ENCODE results near the gene APLP2. TPM values are rescaled to one million over a fixed set of nuclear protein-coding genes. Genes with fewer than 3 reads are reported as not detected.

The APLP2 gene
- total RNA-seq, 1 experiment from 2014 or later: 210 TPM

DNA sequence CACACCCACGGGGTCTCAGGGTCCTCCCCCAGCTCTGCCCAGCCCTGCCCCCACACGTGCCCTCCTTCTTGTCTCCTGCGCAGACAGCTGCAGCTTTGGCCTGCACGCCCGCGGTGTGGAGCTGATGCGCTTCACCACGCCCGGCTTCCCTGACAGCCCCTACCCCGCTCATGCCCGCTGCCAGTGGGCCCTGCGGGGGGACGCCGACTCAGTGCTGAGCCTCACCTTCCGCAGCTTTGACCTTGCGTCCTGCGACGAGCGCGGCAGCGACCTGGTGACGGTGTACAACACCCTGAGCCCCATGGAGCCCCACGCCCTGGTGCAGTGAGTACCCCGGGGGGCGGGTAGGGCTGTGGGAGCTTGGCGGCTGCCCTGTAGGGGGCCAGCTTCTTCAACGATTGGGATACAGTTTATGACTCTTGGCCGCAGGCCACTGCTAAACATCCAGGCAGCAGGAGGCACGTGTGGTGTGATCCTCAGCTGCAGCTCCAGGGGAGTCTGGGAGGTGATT lies 120.7 kb downstream of the APLP2 start (continued):
- TF ChIP-seq, protein P1, sequence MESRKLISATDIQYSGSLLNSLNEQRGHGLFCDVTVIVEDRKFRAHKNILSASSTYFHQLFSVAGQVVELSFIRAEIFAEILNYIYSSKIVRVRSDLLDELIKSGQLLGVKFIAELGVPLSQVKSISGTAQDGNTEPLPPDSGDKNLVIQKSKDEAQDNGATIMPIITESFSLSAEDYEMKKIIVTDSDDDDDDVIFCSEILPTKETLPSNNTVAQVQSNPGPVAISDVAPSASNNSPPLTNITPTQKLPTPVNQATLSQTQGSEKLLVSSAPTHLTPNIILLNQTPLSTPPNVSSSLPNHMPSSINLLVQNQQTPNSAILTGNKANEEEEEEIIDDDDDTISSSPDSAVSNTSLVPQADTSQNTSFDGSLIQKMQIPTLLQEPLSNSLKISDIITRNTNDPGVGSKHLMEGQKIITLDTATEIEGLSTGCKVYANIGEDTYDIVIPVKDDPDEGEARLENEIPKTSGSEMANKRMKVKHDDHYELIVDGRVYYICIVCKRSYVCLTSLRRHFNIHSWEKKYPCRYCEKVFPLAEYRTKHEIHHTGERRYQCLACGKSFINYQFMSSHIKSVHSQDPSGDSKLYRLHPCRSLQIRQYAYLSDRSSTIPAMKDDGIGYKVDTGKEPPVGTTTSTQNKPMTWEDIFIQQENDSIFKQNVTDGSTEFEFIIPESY (IDR thresholded peaks at IDR 0.05; ENCODE audit: extremely low read depth, insufficient replicate concordance, low read length): no peak

DNA sequence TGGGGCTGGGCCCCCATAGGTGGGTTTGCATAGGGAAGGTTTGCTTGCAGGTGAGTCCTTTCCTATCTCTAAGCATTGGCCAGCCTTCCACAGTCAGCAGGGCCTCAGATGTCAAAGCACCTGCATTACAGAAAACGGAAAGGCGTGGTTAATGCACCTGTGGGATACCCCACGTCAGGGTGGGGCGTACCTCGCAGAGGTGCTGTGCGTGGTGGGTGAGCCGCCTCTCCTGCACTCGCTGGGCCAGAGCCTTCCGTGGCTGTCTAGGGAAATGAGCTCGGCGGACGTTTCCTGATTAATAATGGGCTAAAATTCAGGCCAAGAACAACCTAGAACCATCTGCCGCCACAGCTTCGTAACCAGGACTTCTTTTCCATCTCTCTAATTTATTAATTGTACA lies 122.2 kb downstream of the APLP2 start:
- no peak overlapping the region for H3K4me3 ChIP-seq (replicated peaks in 1 of 2; ENCODE audit: low read depth in 1 of 2, low read length in 2 of 2)
- no peak for ATAC-seq
- H3K27ac ChIP-seq (ENCODE audit: low read depth, low read length): no peak overlapping the region
- no peaks in the 10 kb centered on the region for H3K27me3 ChIP-seq (ENCODE audit: insufficient read depth, low read length)
- no TSS peak for BruUV-seq (replicated peaks)
- H4K20me1 ChIP-seq (ENCODE audit: insufficient read depth): no peaks in the 10 kb centered on the region
- intact Hi-C loops (cut with micrococcal nuclease): no loop called here
- peaks cover 17% of the 10 kb centered on the region for H3K79me2 ChIP-seq (ENCODE audit: insufficient read depth, low read length)
- TF ChIP-seq POLR2A (IDR thresholded peaks at IDR 0.05; ENCODE audit: borderline replicate concordance, extremely low read depth, insufficient read depth, insufficient read length) (no peak), EGR1 (IDR thresholded peaks at IDR 0.05; ENCODE audit: low read depth) (no peak), ELF1 (IDR thresholded peaks at IDR 0.05; ENCODE audit: borderline replicate concordance, low read depth) (no peak), FOSL1 (IDR thresholded peaks at IDR 0.05; ENCODE audit: low read depth) (no peak)
- TF ChIP-seq, protein P2, sequence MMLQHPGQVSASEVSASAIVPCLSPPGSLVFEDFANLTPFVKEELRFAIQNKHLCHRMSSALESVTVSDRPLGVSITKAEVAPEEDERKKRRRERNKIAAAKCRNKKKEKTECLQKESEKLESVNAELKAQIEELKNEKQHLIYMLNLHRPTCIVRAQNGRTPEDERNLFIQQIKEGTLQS (IDR thresholded peaks at IDR 0.05): no peak
- TF ChIP-seq, protein P3, sequence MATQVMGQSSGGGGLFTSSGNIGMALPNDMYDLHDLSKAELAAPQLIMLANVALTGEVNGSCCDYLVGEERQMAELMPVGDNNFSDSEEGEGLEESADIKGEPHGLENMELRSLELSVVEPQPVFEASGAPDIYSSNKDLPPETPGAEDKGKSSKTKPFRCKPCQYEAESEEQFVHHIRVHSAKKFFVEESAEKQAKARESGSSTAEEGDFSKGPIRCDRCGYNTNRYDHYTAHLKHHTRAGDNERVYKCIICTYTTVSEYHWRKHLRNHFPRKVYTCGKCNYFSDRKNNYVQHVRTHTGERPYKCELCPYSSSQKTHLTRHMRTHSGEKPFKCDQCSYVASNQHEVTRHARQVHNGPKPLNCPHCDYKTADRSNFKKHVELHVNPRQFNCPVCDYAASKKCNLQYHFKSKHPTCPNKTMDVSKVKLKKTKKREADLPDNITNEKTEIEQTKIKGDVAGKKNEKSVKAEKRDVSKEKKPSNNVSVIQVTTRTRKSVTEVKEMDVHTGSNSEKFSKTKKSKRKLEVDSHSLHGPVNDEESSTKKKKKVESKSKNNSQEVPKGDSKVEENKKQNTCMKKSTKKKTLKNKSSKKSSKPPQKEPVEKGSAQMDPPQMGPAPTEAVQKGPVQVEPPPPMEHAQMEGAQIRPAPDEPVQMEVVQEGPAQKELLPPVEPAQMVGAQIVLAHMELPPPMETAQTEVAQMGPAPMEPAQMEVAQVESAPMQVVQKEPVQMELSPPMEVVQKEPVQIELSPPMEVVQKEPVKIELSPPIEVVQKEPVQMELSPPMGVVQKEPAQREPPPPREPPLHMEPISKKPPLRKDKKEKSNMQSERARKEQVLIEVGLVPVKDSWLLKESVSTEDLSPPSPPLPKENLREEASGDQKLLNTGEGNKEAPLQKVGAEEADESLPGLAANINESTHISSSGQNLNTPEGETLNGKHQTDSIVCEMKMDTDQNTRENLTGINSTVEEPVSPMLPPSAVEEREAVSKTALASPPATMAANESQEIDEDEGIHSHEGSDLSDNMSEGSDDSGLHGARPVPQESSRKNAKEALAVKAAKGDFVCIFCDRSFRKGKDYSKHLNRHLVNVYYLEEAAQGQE (IDR thresholded peaks at IDR 0.05; ENCODE audit: low read depth): no peak
- peaks cover 4 to 6% of the 10 kb centered on the region in 2 experiments; a peak in 3 of 4 replicates for H3K36me3 ChIP-seq (ENCODE audit: control insufficient read depth in 1 of 2, insufficient read depth in 2 of 2, low read length in 2 of 2)
- H3K4me1 ChIP-seq (ENCODE audit: control insufficient read depth in 1 of 2, insufficient read depth in 2 of 2, low read length in 2 of 2): no peaks in the 10 kb centered on the region
- ChIA-PET RAD21 (ENCODE audit: low non-redundant PET in 1 of 2, low total read pairs in 2 of 2, uncharacterized antibody in 2 of 2, unreplicated experiment in 2 of 2) (interaction anchor here (0.7 to 0.8 kb wide), 2 partner anchors 37 to 277 kb away, joined by 3 read pairs; no protein-coding TSS in a partner anchor), POLR2A (no interaction called here), CTCF (no interaction called here)
- no peak for DNase-seq (ENCODE audit: low read depth, low spot score)
- H3K9me2 ChIP-seq (ENCODE audit: insufficient read depth): no peaks in the 10 kb centered on the region
- no peaks in the 10 kb centered on the region for H3K9me3 ChIP-seq (ENCODE audit: control insufficient read depth in 1 of 2, insufficient read depth in 1 of 2, low read depth in 1 of 2, low read length in 2 of 2)
- H3K4me2 ChIP-seq (ENCODE audit: low read length): no peak overlapping the region
- no peak overlapping the region for H2AFZ ChIP-seq (ENCODE audit: low read depth, low read length, poor library complexity, severe bottlenecking)
- H3K9ac ChIP-seq (ENCODE audit: low read length): no peak overlapping the region
